ENCODE results near the gene CD8B2.
"Not testable (repeated sequence)": the region's sequence is repeated elsewhere in the genome, so short reads cannot be mapped to it uniquely, and the experiment has no call there.

CD8B2 gene

GRCh38 chr2:106513391-106513790 lies 26.2 kb downstream of the CD8B2 start:
- DNase-seq: not testable (repeated sequence)

- not testable (repeated sequence) for DNase-seq
These were observed 27.7 kb downstream of the CD8B2 start for GRCh38 chr2:106514827-106515226.

GRCh38 chr2:106516436-106516835 lies 29.3 kb downstream of the CD8B2 start:
- no peak for DNase-seq

GRCh38 chr2:106516864-106517263 lies 29.7 kb downstream of the CD8B2 start:
- no peak for DNase-seq

GRCh38 chr2:106517329-106517728 lies 30.2 kb downstream of the CD8B2 start:
- DNase-seq: no peak

- no peak for DNase-seq
These were observed 32.6 kb downstream of the CD8B2 start for GRCh38 chr2:106519767-106520166.

GRCh38 chr2:106521016-106521415 lies 33.9 kb downstream of the CD8B2 start:
- DNase-seq: no peak

GRCh38 chr2:106523976-106524665 lies 37.0 kb downstream of the CD8B2 start:
- DNase-seq: no peak

- no peak for DNase-seq
These were observed 43.7 kb downstream of the CD8B2 start for GRCh38 chr2:106530866-106531265.

- DNase-seq: no peak
These were observed 44.6 kb downstream of the CD8B2 start for GRCh38 chr2:106531676-106532214.

GRCh38 chr2:106532236-106532635 lies 45.1 kb downstream of the CD8B2 start:
- no peak for DNase-seq

- peak; percentile 24 for DNase-seq
These were observed 47.3 kb downstream of the CD8B2 start for GRCh38 chr2:106534471-106534870.

GRCh38 chr2:106536490-106536889 lies 49.3 kb downstream of the CD8B2 start:
- no peak for DNase-seq

- DNase-seq: no peak
These were observed 49.9 kb downstream of the CD8B2 start for GRCh38 chr2:106537047-106537446.

GRCh38 chr2:106537791-106538191 lies 50.6 kb downstream of the CD8B2 start:
- DNase-seq: no peak

- DNase-seq: no peak
These were observed 53.7 kb downstream of the CD8B2 start for GRCh38 chr2:106540886-106541285.

- DNase-seq: no peak
These were observed 54.2 kb downstream of the CD8B2 start for GRCh38 chr2:106541333-106541732.

GRCh38 chr2:106542746-106543359 lies 55.7 kb downstream of the CD8B2 start:
- DNase-seq: peak; percentile 62

- no peak for DNase-seq
These were observed 57.8 kb downstream of the CD8B2 start for GRCh38 chr2:106545007-106545406.

- DNase-seq: no peak
These were observed 59.3 kb downstream of the CD8B2 start for GRCh38 chr2:106546391-106546990.

GRCh38 chr2:106547164-106547903 lies 60.2 kb downstream of the CD8B2 start:
- no peak for DNase-seq

- no peak for DNase-seq
These were observed 64.4 kb downstream of the CD8B2 start for GRCh38 chr2:106551417-106552130.

GRCh38 chr2:106552921-106553320 lies 65.8 kb downstream of the CD8B2 start:
- DNase-seq: no peak
